Loucy (cell line): ENCODE data around the gene DNAH17.
A peak's percentile ranks its signal among the peaks of the same experiment; 100 is the strongest.

Experiments
- H2AFZ ChIP-seq: fragments of 200-600 bp; sonication (generic); 2 replicates; pipeline ENCODE4 v1.6.0; 2016; ENCODE audit warnings: antibody characterized with exemption, mild to moderate bottlenecking, low read length, moderate library complexity
- H3F3A ChIP-seq: fragments of 200-600 bp; 2 replicates; pipeline ENCODE4 v1.6.0; 2016; ENCODE audit warnings: antibody characterized with exemption, low read depth, mild to moderate bottlenecking
- H3K27me3 ChIP-seq: fragments of 200-600 bp; sonication (generic); 2 replicates; pipeline ENCODE4 v1.6.1; 2014; ENCODE audit warnings: low read length, mild to moderate bottlenecking; ENCODE audit not compliant: insufficient read depth, poor library complexity, severe bottlenecking
- H3K36me3 ChIP-seq: fragments of 200-600 bp; sonication (generic); 2 replicates; pipeline ENCODE4 v1.6.1; 2016; ENCODE audit warnings: low read length; ENCODE audit not compliant: insufficient read depth
- H3K4me1 ChIP-seq: fragments of 200-600 bp; sonication (generic); 2 replicates; pipeline ENCODE4 v1.5.1; 2014; ENCODE audit warnings: low read length, mild to moderate bottlenecking; ENCODE audit not compliant: insufficient read depth, poor library complexity, severe bottlenecking
- H3K4me2 ChIP-seq: fragments of 200-600 bp; sonication (generic); 2 replicates; pipeline ENCODE4 v1.6.0; 2014; ENCODE audit warnings: antibody characterized with exemption, low read length, low read depth, mild to moderate bottlenecking; ENCODE audit not compliant: poor library complexity, severe bottlenecking
- H3K4me3 ChIP-seq: fragments of 200-600 bp; sonication (generic); 2 replicates; pipeline ENCODE4 v1.5.1; 2014; ENCODE audit warnings: low read length, mild to moderate bottlenecking, mixed read lengths; ENCODE audit not compliant: poor library complexity, severe bottlenecking
- H3K79me2 ChIP-seq: fragments of 200-600 bp; sonication (generic); 2 replicates; pipeline ENCODE4 v1.6.1; 2014; ENCODE audit warnings: low read length; ENCODE audit not compliant: insufficient read depth
- H3K9ac ChIP-seq: fragments of 200-600 bp; sonication (generic); 2 replicates; pipeline ENCODE4 v1.6.0; 2014; ENCODE audit warnings: mild to moderate bottlenecking, low read depth, low read length, moderate library complexity; ENCODE audit not compliant: poor library complexity, severe bottlenecking
- H3K9me2 ChIP-seq: fragments of 200-600 bp; sonication (generic); replicated peaks from 2 replicates; pipeline ENCODE4 v1.6.1; 2016; ENCODE audit warnings: low read depth, low read length, mixed read lengths
- H3K9me3 ChIP-seq: fragments of 200-600 bp; sonication (generic); 2 replicates; pipeline ENCODE4 v1.6.1; 2014; ENCODE audit warnings: mild to moderate bottlenecking, antibody characterized with exemption, low read length, low read depth; ENCODE audit not compliant: insufficient read depth
- H4K20me1 ChIP-seq: fragments of 200-600 bp; sonication (generic); 2 replicates; pipeline ENCODE4 v1.6.0; 2014; ENCODE audit warnings: antibody characterized with exemption, low read length, mild to moderate bottlenecking; ENCODE audit not compliant: insufficient read depth, poor library complexity, severe bottlenecking
- EZH2phosphoT487 ChIP-seq: fragments of 200-600 bp; IDR thresholded peaks from 2 replicates; pipeline ENCODE4 v1.6.1; 2018; ENCODE audit warnings: antibody characterized with exemption, mild to moderate bottlenecking, moderate library complexity, borderline replicate concordance
- TF ChIP-seq, protein P1 (sequence below): fragments of 200-600 bp; sonication (generic); conservative IDR thresholded peaks from 2 replicates; pipeline ENCODE4 v1.5.1; 2014; ENCODE audit warnings: mild to moderate bottlenecking, antibody characterized with exemption, low read length

DNAH17 gene

DNA sequence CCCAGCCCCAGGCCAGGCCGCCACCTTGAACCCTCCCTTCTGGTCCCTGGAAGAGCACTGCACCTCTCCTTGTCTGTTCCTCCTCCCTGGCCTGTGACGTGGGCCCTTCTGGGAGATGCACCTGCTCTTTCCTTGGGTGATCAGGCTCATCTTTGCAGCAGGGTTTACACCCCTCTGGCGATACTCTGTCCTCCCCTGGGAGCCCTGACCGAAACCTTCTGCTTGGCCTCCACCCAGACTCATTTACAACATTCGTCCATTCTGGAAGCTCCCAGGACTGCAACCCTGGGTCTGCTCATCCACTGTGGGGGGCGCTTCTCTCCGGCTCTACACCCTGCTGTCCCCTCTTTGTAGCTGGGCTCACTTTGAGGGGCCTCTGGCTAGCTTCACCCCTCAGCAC is 125.4 kb downstream of the DNAH17 start:
- no peak for TF ChIP-seq EZH2phosphoT487
- TF ChIP-seq, protein P1, sequence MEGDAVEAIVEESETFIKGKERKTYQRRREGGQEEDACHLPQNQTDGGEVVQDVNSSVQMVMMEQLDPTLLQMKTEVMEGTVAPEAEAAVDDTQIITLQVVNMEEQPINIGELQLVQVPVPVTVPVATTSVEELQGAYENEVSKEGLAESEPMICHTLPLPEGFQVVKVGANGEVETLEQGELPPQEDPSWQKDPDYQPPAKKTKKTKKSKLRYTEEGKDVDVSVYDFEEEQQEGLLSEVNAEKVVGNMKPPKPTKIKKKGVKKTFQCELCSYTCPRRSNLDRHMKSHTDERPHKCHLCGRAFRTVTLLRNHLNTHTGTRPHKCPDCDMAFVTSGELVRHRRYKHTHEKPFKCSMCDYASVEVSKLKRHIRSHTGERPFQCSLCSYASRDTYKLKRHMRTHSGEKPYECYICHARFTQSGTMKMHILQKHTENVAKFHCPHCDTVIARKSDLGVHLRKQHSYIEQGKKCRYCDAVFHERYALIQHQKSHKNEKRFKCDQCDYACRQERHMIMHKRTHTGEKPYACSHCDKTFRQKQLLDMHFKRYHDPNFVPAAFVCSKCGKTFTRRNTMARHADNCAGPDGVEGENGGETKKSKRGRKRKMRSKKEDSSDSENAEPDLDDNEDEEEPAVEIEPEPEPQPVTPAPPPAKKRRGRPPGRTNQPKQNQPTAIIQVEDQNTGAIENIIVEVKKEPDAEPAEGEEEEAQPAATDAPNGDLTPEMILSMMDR: no peak
- H2AFZ ChIP-seq: no peak overlapping the region
- no peaks in the 10 kb centered on the region for H3K36me3 ChIP-seq
- no peak overlapping the region for H3K4me3 ChIP-seq
- H3K9me3 ChIP-seq: no peaks in the 10 kb centered on the region
- H3K4me2 ChIP-seq: no peak overlapping the region
- no peaks in the 10 kb centered on the region for H3K79me2 ChIP-seq
- no peaks in the 10 kb centered on the region for H3K9me2 ChIP-seq
- H3K9ac ChIP-seq: no peak overlapping the region
- H3K4me1 ChIP-seq: peaks cover 7% of the 10 kb centered on the region
- H4K20me1 ChIP-seq: no peaks in the 10 kb centered on the region
- no peaks in the 10 kb centered on the region for H3F3A ChIP-seq
- H3K27me3 ChIP-seq: no peaks in the 10 kb centered on the region

DNA sequence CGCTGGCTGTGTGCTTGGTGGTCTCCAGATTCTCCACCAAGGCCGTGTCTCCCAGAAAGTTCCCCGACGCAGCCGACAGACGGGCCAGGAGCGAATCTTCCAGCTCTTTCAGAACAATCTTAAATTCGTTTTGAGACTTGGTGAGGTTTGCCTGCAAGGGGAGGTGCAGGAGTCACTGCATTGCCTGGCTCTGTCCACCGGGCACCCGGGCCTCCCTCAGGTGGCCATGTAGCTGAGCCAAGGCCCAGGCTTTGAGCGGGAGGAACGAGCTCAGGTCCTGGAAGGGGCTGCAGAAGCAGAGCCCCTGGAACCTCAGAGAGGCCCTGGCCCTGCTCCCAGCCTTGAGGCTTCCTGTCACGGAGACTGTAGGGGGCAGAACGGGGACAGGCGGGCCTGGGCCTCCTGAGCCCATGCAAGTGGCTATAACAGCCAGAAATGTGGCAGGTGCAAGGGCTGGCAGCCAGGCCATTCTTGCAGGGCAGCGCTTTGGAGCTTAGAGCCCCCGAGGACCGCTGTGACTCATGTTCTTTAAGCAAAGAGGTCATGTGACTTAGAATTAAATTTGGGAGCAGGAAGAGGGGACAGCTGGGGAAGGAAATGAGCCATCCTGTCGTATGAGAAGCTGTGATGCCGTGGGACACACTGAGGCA is 126.4 kb downstream of the DNAH17 start:
- H3K36me3 ChIP-seq: no peaks in the 10 kb centered on the region
- H3K9ac ChIP-seq: no peak overlapping the region
- peaks cover 7% of the 10 kb centered on the region for H3K4me1 ChIP-seq
- H3K9me3 ChIP-seq: no peaks in the 10 kb centered on the region
- H3K9me2 ChIP-seq: no peaks in the 10 kb centered on the region
- H3K4me3 ChIP-seq: no peak overlapping the region
- TF ChIP-seq, protein P1: 0 out of 2 replicates have a peak, but pooled peaks have one; percentile 15
- no peak for TF ChIP-seq EZH2phosphoT487
- no peaks in the 10 kb centered on the region for H3K27me3 ChIP-seq
- H3K79me2 ChIP-seq: no peaks in the 10 kb centered on the region
- H2AFZ ChIP-seq: peak overlapping the region; percentile 44; the same call in 1 of the 2 replicates
- no peaks in the 10 kb centered on the region for H4K20me1 ChIP-seq
- no peak overlapping the region for H3K4me2 ChIP-seq
- no peaks in the 10 kb centered on the region for H3F3A ChIP-seq

GRCh38 chr17:78449983-78450595 is 127.1 kb downstream of the DNAH17 start:
- Histone ChIP-seq H3K9me3 (no peaks in the 10 kb centered on the region), H3K9ac (no peak overlapping the region), H3K4me3 (no peak overlapping the region), H3K36me3 (no peaks in the 10 kb centered on the region), H3K4me1 (peaks cover 7% of the 10 kb centered on the region), H2AFZ (no peak overlapping the region), H3K9me2 (no peaks in the 10 kb centered on the region), H3K27me3 (no peaks in the 10 kb centered on the region), H4K20me1 (no peaks in the 10 kb centered on the region), H3K4me2 (no peak overlapping the region), H3F3A (no peaks in the 10 kb centered on the region), H3K79me2 (no peaks in the 10 kb centered on the region)
- no peak for TF ChIP-seq EZH2phosphoT487
- TF ChIP-seq, protein P1: no peak
